Activated CD8-positive, alpha-beta memory T cell treated with anti-CD3 and anti-CD28 coated beads, Interleukin-2, amount 10 ng/mL, durations not matched to agents 7 days and 5 days (primary cell): ENCODE results near the gene PCDHGB4. TPM values are rescaled to one million over a fixed set of nuclear protein-coding genes. Genes with fewer than 3 reads are reported as not detected.
"Not testable (repeated sequence)": the region's sequence is repeated elsewhere in the genome, so short reads cannot be mapped to it uniquely, and the experiment has no call there.

Experiments
- ATAC-seq: fragments of 150-1000 bp; cut with Tn5 transposase; one replicate; pipeline ENCODE4 v1.10.0; 2021; ENCODE audit warnings: moderate library complexity
- CTCF ChIA-PET: fragments of 350-600 bp; sonication (Branson Sonifier 250); formaldehyde crosslinking; loops from one replicate; lab custom pipeline; 2021; ENCODE audit warnings: antibody characterized with exemption; lab: Charles Lee
- DNase-seq: peaks from one replicate; pipeline ENCODE4 v3.0.0-alpha.2; 2020
- H3K27ac Mint-ChIP-seq: one replicate; pipeline ENCODE4 v1.8.0; 2021; ENCODE audit warnings: mild to moderate bottlenecking, mixed read lengths
- H3K27me3 Mint-ChIP-seq: one replicate; pipeline ENCODE4 v1.8.0; 2021; ENCODE audit warnings: mixed read lengths
- H3K36me3 Mint-ChIP-seq: one replicate; pipeline ENCODE4 v1.8.0; 2021; ENCODE audit warnings: mild to moderate bottlenecking, mixed read lengths
- H3K4me1 Mint-ChIP-seq: one replicate; pipeline ENCODE4 v1.8.0; 2021; ENCODE audit warnings: mixed read lengths
- H3K4me3 Mint-ChIP-seq: one replicate; pipeline ENCODE4 v1.8.0; 2021; ENCODE audit warnings: mild to moderate bottlenecking, moderate library complexity, mixed read lengths
- H3K9me3 Mint-ChIP-seq: one replicate; pipeline ENCODE4 v1.8.0; 2022; ENCODE audit warnings: low read depth, mixed read lengths
- total RNA-seq, 2 experiments: library from RNA; stranded (reverse); gene quantifications; one replicate each; pipeline ENCODE4 v1.2.3, GENCODE V29; 2021

Gene PCDHGB4
- total RNA-seq, 2 experiments from 2014 or later, result 0.07 to 0.09 TPM

DNA sequence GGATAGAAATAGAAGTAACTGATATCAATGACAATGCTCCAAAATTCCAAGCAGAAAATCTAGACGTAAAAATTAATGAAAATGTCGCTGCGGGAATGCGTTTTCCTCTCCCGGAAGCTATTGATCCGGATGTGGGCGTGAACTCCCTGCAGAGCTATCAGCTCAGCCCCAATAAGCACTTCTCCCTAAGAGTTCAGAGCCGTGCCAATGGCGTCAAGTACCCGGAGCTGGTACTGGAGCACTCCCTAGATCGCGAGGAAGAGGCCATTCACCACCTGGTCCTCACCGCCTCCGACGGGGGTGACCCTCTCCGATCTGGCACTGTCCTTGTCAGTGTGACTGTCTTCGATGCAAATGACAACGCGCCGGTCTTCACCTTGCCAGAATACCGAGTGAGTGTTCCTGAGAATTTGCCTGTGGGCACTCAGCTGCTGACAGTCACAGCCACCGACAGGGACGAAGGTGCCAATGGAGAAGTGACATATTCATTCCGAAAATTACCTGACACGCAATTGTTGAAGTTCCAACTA, 26.1 kb downstream of the PCDHGB4 start:
- DNase-seq (no peak), ATAC-seq (no peak)
- Mint-ChIP-seq H3K4me1 (peaks cover 17% of the 10 kb centered on the region), H3K27ac (no peak overlapping the region), H3K36me3 (peaks cover 15% of the 10 kb centered on the region), H3K4me3 (peak overlapping the region; percentile 60), H3K27me3 (peaks cover 75% of the 10 kb centered on the region), H3K9me3 (peaks cover 3% of the 10 kb centered on the region)
- CTCF ChIA-PET, result interaction anchor here (0.6 to 2.4 kb wide), 17 partner anchors 8 to 151 kb away, joined by 3 to 10 read pairs (median 4); partner anchors contain the start of genes PCDHGA11 and PCDHGA12

DNA sequence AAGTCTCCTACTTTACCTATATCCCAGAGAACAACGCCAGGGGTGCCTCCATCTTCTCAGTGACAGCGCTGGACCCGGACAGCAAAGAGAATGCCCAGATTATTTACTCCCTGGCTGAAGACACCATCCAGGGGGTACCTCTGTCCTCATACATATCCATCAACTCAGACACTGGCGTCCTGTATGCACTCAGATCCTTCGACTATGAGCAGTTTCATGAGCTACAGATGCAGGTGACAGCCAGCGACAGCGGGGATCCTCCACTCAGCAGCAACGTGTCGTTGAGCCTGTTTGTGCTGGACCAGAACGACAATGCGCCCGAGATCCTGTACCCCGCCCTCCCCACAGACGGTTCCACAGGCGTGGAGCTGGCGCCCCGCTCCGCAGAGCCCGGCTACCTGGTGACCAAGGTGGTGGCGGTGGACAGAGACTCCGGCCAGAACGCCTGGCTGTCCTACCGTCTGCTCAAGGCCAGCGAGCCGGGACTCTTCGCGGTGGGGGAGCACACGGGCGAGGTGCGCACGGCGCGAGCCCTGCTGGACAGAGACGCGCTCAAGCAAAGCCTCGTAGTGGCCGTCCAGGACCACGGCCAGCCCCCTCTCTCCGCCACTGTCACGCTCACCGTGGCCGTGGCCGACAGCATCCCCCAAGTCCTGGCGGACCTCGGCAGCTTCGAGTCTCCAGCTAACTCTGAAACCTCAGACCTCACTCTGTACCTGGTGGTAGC, 27.2 kb downstream of the PCDHGB4 start:
- not testable (repeated sequence) for H3K4me3 Mint-ChIP-seq, DNase-seq, ATAC-seq, H3K9me3 Mint-ChIP-seq
- CTCF ChIA-PET, result interaction anchor here (1.7 to 2.4 kb wide), 2 partner anchors 80 to 143 kb away, joined by 4 to 10 read pairs; no protein-coding TSS in a partner anchor
- H3K36me3 Mint-ChIP-seq, result peaks cover 14% of the 10 kb centered on the region
- H3K4me1 Mint-ChIP-seq, result peaks cover 17% of the 10 kb centered on the region
- peaks cover 75% of the 10 kb centered on the region for H3K27me3 Mint-ChIP-seq
- peak overlapping the region; percentile 9 for H3K27ac Mint-ChIP-seq

DNA sequence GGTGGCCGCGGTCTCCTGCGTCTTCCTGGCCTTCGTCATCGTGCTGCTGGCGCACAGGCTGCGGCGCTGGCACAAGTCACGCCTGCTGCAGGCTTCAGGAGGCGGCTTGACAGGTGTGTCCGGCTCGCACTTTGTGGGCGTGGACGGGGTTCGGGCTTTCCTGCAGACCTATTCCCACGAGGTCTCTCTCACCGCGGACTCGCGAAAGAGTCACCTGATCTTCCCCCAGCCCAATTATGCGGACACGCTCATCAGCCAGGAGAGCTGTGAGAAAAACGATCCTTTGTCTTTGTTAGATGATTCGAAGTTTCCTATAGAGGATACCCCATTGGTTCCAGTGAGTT, 27.7 kb downstream of the PCDHGB4 start:
- peaks cover 73% of the 10 kb centered on the region for H3K27me3 Mint-ChIP-seq
- peaks cover 13% of the 10 kb centered on the region for H3K36me3 Mint-ChIP-seq
- DNase-seq, ATAC-seq, CTCF ChIA-PET, H3K4me3 Mint-ChIP-seq, H3K9me3 Mint-ChIP-seq, H3K27ac Mint-ChIP-seq: not testable (repeated sequence)
- H3K4me1 Mint-ChIP-seq, result peaks cover 17% of the 10 kb centered on the region

DNA sequence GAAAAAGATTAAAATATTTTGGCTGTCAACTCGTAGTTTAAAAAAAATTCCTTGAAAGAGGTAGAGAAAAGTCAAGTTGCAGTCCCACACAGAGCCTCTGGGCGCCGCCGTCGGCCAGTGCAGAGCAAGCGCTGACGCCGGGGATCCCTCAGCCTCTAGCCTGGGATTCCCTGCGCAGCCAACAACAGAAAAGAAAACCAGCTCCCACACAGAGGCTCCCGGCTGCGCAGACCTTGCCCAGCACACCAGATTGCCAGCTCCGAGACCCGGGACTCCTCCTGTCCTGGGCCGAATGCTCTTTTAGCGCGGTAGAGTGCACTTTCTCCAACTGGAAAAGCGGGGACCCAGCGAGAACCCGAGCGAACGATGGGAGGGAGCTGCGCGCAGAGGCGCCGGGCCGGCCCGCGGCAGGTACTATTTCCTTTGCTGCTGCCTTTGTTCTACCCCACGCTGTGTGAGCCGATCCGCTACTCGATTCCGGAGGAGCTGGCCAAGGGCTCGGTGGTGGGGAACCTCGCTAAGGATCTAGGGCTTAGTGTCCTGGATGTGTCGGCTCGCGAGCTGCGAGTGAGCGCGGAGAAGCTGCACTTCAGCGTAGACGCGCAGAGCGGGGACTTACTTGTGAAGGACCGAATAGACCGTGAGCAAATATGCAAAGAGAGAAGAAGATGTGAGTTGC, 30.1 kb downstream of the PCDHGB4 start, which contains the start of gene PCDHGB7:
Gene PCDHGB7, plus strand, starts transcription at position 184 of the 679 bp plus-strand sequence. Its CDS starts 183 bp downstream, at position 367.
- not testable (repeated sequence) for H3K4me3 Mint-ChIP-seq, H3K9me3 Mint-ChIP-seq
- CTCF ChIA-PET, result interaction anchor here (0.6 to 2.1 kb wide), 6 partner anchors 13 to 140 kb away, joined by 3 to 8 read pairs (median 4); partner anchors contain the start of genes PCDHGA12 and PCDHGA9
- H3K27me3 Mint-ChIP-seq, result peaks cover 84% of the 10 kb centered on the region
- H3K27ac Mint-ChIP-seq, result peak within 1 kb of the TSS; percentile 35
- H3K36me3 Mint-ChIP-seq, result peaks cover 11% of the 10 kb centered on the region
- DNase-seq, result peak; percentile 57
- peaks cover 20% of the 10 kb centered on the region for H3K4me1 Mint-ChIP-seq
- ATAC-seq, result peak; percentile 55

DNA sequence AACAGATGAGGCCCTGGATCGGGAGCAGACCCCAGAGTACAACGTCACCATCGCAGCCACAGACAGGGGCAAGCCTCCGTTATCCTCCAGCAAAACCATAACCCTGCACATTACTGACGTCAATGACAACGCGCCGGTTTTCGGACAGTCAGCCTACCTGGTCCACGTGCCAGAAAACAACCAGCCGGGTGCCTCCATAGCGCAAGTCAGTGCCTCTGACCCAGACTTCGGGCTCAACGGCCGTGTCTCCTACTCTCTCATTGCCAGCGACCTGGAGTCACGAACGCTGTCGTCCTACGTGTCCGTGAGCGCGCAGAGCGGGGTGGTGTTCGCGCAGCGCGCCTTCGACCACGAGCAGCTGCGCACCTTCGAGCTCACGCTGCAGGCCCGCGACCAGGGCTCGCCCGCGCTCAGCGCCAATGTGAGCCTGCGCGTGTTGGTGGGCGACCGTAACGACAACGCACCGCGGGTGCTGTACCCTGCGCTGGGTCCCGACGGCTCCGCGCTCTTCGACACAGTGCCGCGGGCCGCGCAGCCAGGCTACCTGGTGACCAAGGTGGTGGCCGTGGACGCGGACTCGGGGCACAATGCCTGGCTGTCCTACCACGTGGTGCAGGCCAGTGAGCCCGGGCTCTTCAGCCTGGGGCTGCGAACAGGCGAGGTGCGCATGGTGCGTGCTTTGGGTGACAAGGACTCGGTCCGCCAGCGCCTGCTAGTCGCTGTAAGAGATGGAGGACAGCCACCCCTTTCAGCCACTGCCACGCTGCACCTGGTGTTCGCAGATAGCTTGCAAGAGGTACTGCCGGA, 31.8 kb downstream of the PCDHGB4 start:
- Mint-ChIP-seq H3K27me3 (peaks cover 77% of the 10 kb centered on the region), H3K4me1 (peaks cover 12% of the 10 kb centered on the region), H3K9me3 (peaks cover 8% of the 10 kb centered on the region), H3K27ac (no peak overlapping the region), H3K36me3 (peaks cover 11% of the 10 kb centered on the region), H3K4me3 (no peak overlapping the region)
- DNase-seq, result no peak
- CTCF ChIA-PET, result interaction anchor here (1.1 to 2.1 kb wide), 5 partner anchors 11 to 145 kb away, joined by 3 to 23 read pairs (median 8); partner anchors contain the start of gene PCDHGA12
- no peak for ATAC-seq

DNA sequence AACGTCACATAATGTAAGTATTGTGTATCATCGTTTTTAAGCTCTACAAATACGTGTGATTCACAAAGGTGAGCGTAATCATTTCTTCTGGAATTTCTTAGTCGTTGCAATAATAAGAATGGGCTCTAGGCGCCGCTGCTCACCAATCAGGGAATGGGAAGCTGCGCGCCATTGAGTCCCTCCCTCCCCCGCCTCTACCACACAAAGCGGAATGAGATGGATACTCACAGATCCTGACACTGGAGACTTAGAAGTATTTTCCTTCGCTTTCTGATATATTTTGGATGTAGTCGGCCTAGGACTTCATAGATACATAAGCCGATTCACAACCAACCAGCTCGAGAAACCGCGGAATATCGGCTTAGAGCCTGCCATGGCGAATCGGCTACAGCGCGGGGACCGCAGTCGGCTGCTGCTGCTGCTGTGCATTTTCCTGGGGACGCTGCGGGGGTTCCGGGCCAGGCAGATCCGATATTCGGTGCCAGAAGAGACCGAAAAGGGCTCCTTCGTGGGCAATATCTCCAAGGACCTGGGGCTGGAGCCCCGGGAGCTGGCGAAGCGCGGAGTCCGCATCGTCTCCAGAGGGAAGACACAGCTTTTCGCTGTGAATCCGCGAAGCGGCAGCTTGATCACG, 33.5 kb downstream of the PCDHGB4 start, which contains the start of gene PCDHGA11:
Gene PCDHGA11, plus strand, starts transcription at position 197 of the 634 bp plus-strand sequence. Its CDS starts 177 bp downstream, at position 374.
- H3K9me3 Mint-ChIP-seq, result peaks cover 8% of the 10 kb centered on the region
- peak within 1 kb of the TSS; percentile 54 for H3K27ac Mint-ChIP-seq
- no peak for ATAC-seq
- H3K4me1 Mint-ChIP-seq, result peaks cover 9% of the 10 kb centered on the region
- CTCF ChIA-PET, result interaction anchor here (0.8 to 2.4 kb wide), 23 partner anchors 8 to 221 kb away, joined by 3 to 23 read pairs (median 4); partner anchors contain the start of genes PCDHB11, PCDHGA10, PCDHGA12 and PCDHGA4
- H3K27me3 Mint-ChIP-seq, result peaks cover 76% of the 10 kb centered on the region
- peaks cover 7% of the 10 kb centered on the region for H3K36me3 Mint-ChIP-seq
- peak; percentile 57 for DNase-seq
- H3K4me3 Mint-ChIP-seq, result peak within 1 kb of the TSS; percentile 65

DNA sequence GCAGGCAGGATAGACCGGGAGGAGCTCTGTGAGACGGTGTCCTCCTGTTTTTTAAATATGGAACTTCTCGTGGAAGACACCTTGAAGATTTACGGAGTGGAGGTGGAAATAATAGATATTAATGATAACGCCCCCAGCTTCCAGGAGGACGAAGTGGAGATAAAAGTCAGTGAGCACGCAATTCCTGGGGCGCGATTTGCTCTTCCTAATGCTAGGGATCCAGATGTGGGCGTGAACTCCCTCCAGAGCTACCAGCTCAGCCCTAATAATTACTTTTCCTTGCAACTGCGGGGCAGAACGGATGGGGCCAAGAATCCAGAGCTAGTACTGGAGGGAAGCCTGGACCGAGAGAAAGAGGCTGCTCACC, 34.0 kb downstream of the PCDHGB4 start:
- H3K9me3 Mint-ChIP-seq, result peaks cover 8% of the 10 kb centered on the region
- peaks cover 7% of the 10 kb centered on the region for H3K36me3 Mint-ChIP-seq
- peak overlapping the region; percentile 54 for H3K27ac Mint-ChIP-seq
- H3K4me3 Mint-ChIP-seq, result peak overlapping the region; percentile 65
- ATAC-seq, result no peak
- peaks cover 73% of the 10 kb centered on the region for H3K27me3 Mint-ChIP-seq
- CTCF ChIA-PET, result interaction anchor here (0.6 to 2.4 kb wide), 20 partner anchors 8 to 222 kb away, joined by 3 to 23 read pairs (median 4); partner anchors contain the start of genes PCDHB11, PCDHGA10, PCDHGA12 and PCDHGA5
- DNase-seq, result no peak
- H3K4me1 Mint-ChIP-seq, result peaks cover 9% of the 10 kb centered on the region

DNA sequence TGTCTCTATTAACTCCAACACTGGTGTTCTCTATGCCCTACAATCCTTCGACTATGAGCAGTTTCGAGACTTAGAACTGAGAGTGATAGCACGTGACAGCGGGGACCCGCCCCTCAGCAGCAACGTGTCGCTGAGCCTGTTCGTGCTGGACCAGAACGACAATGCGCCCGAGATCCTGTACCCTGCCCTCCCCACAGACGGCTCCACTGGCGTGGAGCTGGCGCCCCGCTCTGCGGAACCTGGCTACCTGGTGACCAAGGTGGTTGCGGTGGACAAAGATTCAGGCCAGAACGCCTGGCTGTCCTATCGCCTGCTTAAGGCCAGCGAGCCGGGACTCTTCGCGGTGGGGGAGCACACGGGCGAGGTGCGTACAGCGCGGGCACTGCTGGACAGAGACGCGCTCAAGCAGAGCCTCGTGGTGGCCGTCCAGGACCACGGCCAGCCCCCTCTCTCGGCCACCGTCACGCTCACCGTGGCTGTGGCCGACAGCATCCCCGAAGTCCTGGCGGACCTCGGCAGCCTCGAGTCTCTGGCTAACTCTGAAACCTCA, 35.3 kb downstream of the PCDHGB4 start:
- DNase-seq (no peak), ATAC-seq (no peak)
- Mint-ChIP-seq H3K36me3 (peaks cover 7% of the 10 kb centered on the region), H3K4me3 (no peak overlapping the region), H3K27ac (no peak overlapping the region), H3K4me1 (peaks cover 7% of the 10 kb centered on the region), H3K9me3 (peaks cover 8% of the 10 kb centered on the region), H3K27me3 (peaks cover 73% of the 10 kb centered on the region)
- CTCF ChIA-PET, result interaction anchor here (1.1 to 2.4 kb wide), 2 partner anchors 10 to 100 kb away, joined by 3 to 6 read pairs; partner anchors contain the start of gene PCDHGA10

DNA sequence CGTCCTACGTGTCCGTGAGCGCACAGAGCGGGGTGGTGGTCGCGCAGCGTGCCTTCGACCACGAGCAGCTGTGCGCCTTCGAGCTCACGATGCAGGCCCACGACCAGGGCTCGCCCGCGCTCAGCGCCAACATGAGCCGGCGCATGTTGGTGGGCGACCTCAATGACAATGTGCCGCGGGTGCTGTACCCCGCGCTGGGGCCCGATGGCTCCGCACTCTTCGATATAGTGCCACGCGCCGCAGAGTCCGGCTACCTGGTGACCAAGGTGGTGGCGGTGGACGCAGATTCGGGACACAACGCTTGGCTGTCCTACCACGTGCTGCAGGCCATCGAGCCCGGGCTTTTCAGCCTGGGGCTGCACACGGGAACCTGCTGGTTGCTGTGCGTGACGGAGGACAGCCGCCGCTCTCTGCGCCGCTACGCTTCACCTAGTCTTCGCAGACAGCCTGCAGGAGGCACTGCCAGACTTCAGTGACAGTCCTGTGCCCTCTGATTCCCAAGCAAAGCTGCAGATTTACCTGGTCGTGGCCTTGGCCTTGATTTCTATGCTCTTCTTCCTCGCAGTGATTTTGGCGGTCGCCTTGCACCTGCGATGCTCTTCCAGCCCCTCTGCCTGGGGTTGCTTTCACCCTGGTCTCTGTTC, 40.4 kb downstream of the PCDHGB4 start:
- Mint-ChIP-seq H3K27ac (no peak overlapping the region), H3K9me3 (peaks cover 14% of the 10 kb centered on the region), H3K4me3 (no peak overlapping the region), H3K27me3 (peaks cover 60% of the 10 kb centered on the region), H3K36me3 (peaks cover 4% of the 10 kb centered on the region), H3K4me1 (peaks cover 5% of the 10 kb centered on the region)
- CTCF ChIA-PET, result no interaction called here
- DNase-seq (no peak), ATAC-seq (no peak)

DNA sequence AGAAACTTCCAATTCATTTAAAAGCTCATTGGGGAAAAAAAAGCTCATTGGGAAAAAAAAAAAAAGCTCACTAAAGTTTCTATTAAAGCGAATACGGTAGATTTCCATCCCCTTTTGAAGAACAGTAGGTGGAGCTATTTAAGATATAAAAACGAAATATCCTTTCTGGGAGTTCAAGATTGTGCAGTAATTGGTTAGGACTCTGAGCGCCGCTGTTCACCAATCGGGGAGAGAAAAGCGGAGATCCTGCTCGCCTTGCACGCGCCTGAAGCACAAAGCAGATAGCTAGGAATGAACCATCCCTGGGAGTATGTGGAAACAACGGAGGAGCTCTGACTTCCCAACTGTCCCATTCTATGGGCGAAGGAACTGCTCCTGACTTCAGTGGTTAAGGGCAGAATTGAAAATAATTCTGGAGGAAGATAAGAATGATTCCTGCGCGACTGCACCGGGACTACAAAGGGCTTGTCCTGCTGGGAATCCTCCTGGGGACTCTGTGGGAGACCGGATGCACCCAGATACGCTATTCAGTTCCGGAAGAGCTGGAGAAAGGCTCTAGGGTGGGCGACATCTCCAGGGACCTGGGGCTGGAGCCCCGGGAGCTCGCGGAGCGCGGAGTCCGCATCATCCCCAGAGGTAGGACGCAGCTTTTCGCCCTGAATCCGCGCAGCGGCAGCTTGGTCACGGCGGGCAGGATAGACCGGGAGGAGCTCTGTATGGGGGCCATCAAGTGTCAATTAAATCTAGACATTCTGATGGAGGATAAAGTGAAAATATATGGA, 43.0 kb downstream of the PCDHGB4 start, which contains the start of gene PCDHGA12:
Gene PCDHGA12, plus strand, starts transcription at position 176 of the 782 bp plus-strand sequence. Its CDS starts 253 bp downstream, at position 429.
- no peak for ATAC-seq
- H3K4me3 Mint-ChIP-seq, result peak within 1 kb of the TSS; percentile 43

More for the DNA sequence above, 43.0 kb downstream of the PCDHGB4 start, which contains the start of gene PCDHGA12:
- peaks cover 52% of the 10 kb centered on the region for H3K27me3 Mint-ChIP-seq
- no peak for DNase-seq
- peak within 1 kb of the TSS; percentile 69 for H3K27ac Mint-ChIP-seq
- CTCF ChIA-PET, result interaction anchor here (0.7 to 2.2 kb wide), 19 partner anchors 10 to 134 kb away, joined by 3 to 23 read pairs (median 3); partner anchors contain the start of genes PCDHGA1, PCDHGA10, PCDHGA11 and PCDHGA6
- peaks cover 18% of the 10 kb centered on the region for H3K9me3 Mint-ChIP-seq
- H3K4me1 Mint-ChIP-seq, result peaks cover 5% of the 10 kb centered on the region
- H3K36me3 Mint-ChIP-seq, result peaks cover 6% of the 10 kb centered on the region
